OCI-LY7 (cell line): ENCODE data around the gene ADAMTSL3. TPM values are rescaled to one million over a fixed set of nuclear protein-coding genes. Genes with fewer than 3 reads are reported as not detected.

ENCODE experiments used
- BruUV-seq: library from RNA; stranded (reverse); fragments of 400-500 nt; replicated peaks from 2 replicates; lab custom pipeline; 2021; lab: Mats Ljungman, UMichigan
- CTCF ChIA-PET: fragments of 300-600 bp; sonication (Branson Sonifier 250); formaldehyde crosslinking; loops from one replicate; lab custom pipeline; 2022; ENCODE audit warnings: antibody characterized with exemption; ENCODE audit not compliant: unreplicated experiment; lab: Charles Lee
- POLR2A ChIA-PET: fragments of 300-600 bp; sonication (Branson Sonifier 250); formaldehyde crosslinking; loops from one replicate; lab custom pipeline; 2022; ENCODE audit warnings: antibody characterized with exemption; lab: Charles Lee
- DNase-seq: peaks from one replicate; pipeline ENCODE4 v3.0.0-alpha.2; 2015; ENCODE audit warnings: low spot score
- H2AFZ ChIP-seq: fragments of 200-600 bp; sonication (generic), shearing (Covaris generic); 2 replicates; pipeline ENCODE4 v1.6.1; 2014; ENCODE audit warnings: mild to moderate bottlenecking, antibody characterized with exemption, low read length, moderate library complexity
- H3K27ac ChIP-seq: fragments of 200-600 bp; sonication (generic); 2 replicates; pipeline ENCODE4 v1.5.1; 2014; ENCODE audit warnings: mixed run types, low read depth, mild to moderate bottlenecking, moderate library complexity, low read length, inconsistent platforms; ENCODE audit not compliant: poor library complexity, severe bottlenecking
- H3K36me3 ChIP-seq: fragments of 200-600 bp; sonication (generic); 2 replicates; pipeline ENCODE4 v1.6.1; 2014; ENCODE audit warnings: mild to moderate bottlenecking, antibody characterized with exemption, low read length, moderate library complexity, mixed read lengths; ENCODE audit not compliant: insufficient read depth
- H3K4me1 ChIP-seq: fragments of 200-600 bp; sonication (generic); 2 replicates; pipeline ENCODE4 v1.5.1; 2014; ENCODE audit warnings: mild to moderate bottlenecking, low read length; ENCODE audit not compliant: insufficient read depth, poor library complexity, severe bottlenecking
- H3K4me2 ChIP-seq: fragments of 200-600 bp; sonication (generic); 2 replicates; pipeline ENCODE4 v1.6.1; 2014; ENCODE audit warnings: mild to moderate bottlenecking, low read length
- H3K4me3 ChIP-seq: fragments of 200-600 bp; sonication (generic); 2 replicates; pipeline ENCODE4 v1.5.1; 2014; ENCODE audit warnings: mild to moderate bottlenecking, low read depth, low read length; ENCODE audit not compliant: poor library complexity, severe bottlenecking
- H3K79me2 ChIP-seq: fragments of 200-600 bp; sonication (generic); 2 replicates; pipeline ENCODE4 v1.6.1; 2016; ENCODE audit warnings: low read depth, mild to moderate bottlenecking, low read length, moderate library complexity, mixed read lengths; ENCODE audit not compliant: insufficient read depth
- H3K9me2 ChIP-seq: fragments of 200-600 bp; sonication (generic); 2 replicates; pipeline ENCODE4 v1.6.1; 2016; ENCODE audit warnings: mild to moderate bottlenecking, low read length, mixed read lengths; ENCODE audit not compliant: insufficient read depth
- H3K9me3 ChIP-seq: fragments of 200-600 bp; sonication (generic); 2 replicates; pipeline ENCODE4 v1.6.1; 2014; ENCODE audit warnings: mild to moderate bottlenecking, mixed run types, low read length, mixed read lengths
- H4K20me1 ChIP-seq: fragments of 200-600 bp; sonication (generic); 2 replicates; pipeline ENCODE4 v1.6.1; 2014; ENCODE audit warnings: mild to moderate bottlenecking, antibody characterized with exemption, low read length, moderate library complexity, mixed read lengths; ENCODE audit not compliant: insufficient read depth
- CTCF ChIP-seq: fragments of 200-600 bp; sonication (generic); conservative IDR thresholded peaks from 2 replicates; pipeline ENCODE4 v1.5.1; 2014; ENCODE audit warnings: mild to moderate bottlenecking, antibody characterized with exemption, low read length, moderate library complexity, mixed read lengths
- EZH2phosphoT487 ChIP-seq: fragments of 200-600 bp; sonication (generic); IDR thresholded peaks from 2 replicates; pipeline ENCODE4 v1.6.1; 2018; ENCODE audit warnings: low read depth, borderline replicate concordance, mild to moderate bottlenecking, mixed run types, antibody characterized with exemption, low read length, moderate library complexity, mixed read lengths
- intact Hi-C: fragments of 100-400 bp; cut with micrococcal nuclease; formaldehyde crosslinking; loops from one replicate; pipeline ENCODE4 v1.10.0; 2022; ENCODE audit not compliant: unreplicated experiment
- total RNA-seq, 2 experiments: library from RNA; depleted of rRNA in 1 of 2; stranded (reverse); fragments of >200 nt in 1 of 2; shearing (Covaris generic) in 1 of 2; gene quantifications; 2 replicates each; pipeline ENCODE4 v1.2.3, GENCODE V29; 2014 to 2022

Gene ADAMTSL3
- total RNA-seq, 2 experiments from 2014 or later = not detected

- H3K79me2 ChIP-seq = no peaks in the 10 kb centered on the region
- H3K9me2 ChIP-seq = no peaks in the 10 kb centered on the region
- H3K36me3 ChIP-seq = no peaks in the 10 kb centered on the region
- POLR2A ChIA-PET = no interaction called here
- DNase-seq = no peak
- H3K27ac ChIP-seq = no peak overlapping the region
- no TSS peak for BruUV-seq
- CTCF ChIA-PET = no interaction called here
- TF ChIP-seq EZH2phosphoT487 (no peak), CTCF (no peak)
- intact Hi-C loops = no loop called here
- no peak overlapping the region for H3K4me2 ChIP-seq
- H4K20me1 ChIP-seq = no peaks in the 10 kb centered on the region
- H3K4me3 ChIP-seq = no peak overlapping the region
- no peaks in the 10 kb centered on the region for H3K9me3 ChIP-seq
- H3K4me1 ChIP-seq = no peaks in the 10 kb centered on the region
- no peak overlapping the region for H2AFZ ChIP-seq
Observed at GRCh38 chr15:83612898-83613635, 40.9 kb upstream of the ADAMTSL3 start.

- H3K4me1 ChIP-seq = no peaks in the 10 kb centered on the region
- no peaks in the 10 kb centered on the region for H3K9me3 ChIP-seq
- no peaks in the 10 kb centered on the region for H4K20me1 ChIP-seq
- no peak overlapping the region for H2AFZ ChIP-seq
- no peak for TF ChIP-seq EZH2phosphoT487
- no peak for TF ChIP-seq CTCF
- ChIA-PET POLR2A (no interaction called here), CTCF (no interaction called here)
- intact Hi-C loops = no loop called here
- H3K9me2 ChIP-seq = no peaks in the 10 kb centered on the region
- H3K79me2 ChIP-seq = no peaks in the 10 kb centered on the region
- no peak overlapping the region for H3K4me2 ChIP-seq
- H3K27ac ChIP-seq = no peak overlapping the region
- H3K4me3 ChIP-seq = no peak overlapping the region
- no peaks in the 10 kb centered on the region for H3K36me3 ChIP-seq
- BruUV-seq = no TSS peak
- no peak for DNase-seq
Observed at GRCh38 chr15:83613714-83614113, 40.2 kb upstream of the ADAMTSL3 start.

GRCh38 chr15:83616840-83617239, 37.1 kb upstream of the ADAMTSL3 start:
- Histone ChIP-seq H2AFZ (no peak overlapping the region), H3K79me2 (no peaks in the 10 kb centered on the region), H3K4me3 (no peak overlapping the region), H3K27ac (no peak overlapping the region), H3K9me2 (no peaks in the 10 kb centered on the region), H3K36me3 (no peaks in the 10 kb centered on the region), H3K9me3 (no peaks in the 10 kb centered on the region), H3K4me1 (no peaks in the 10 kb centered on the region), H3K4me2 (no peak overlapping the region), H4K20me1 (no peaks in the 10 kb centered on the region)
- no peak for DNase-seq
- intact Hi-C loops = no loop called here
- TF ChIP-seq EZH2phosphoT487 (no peak), CTCF (no peak)
- ChIA-PET POLR2A (interaction anchor here (0.7 kb wide), 1 partner anchor 9 kb away, joined by 5 read pairs; no protein-coding TSS in a partner anchor), CTCF (no interaction called here)
- BruUV-seq = no TSS peak
